HAP-1 (cell line): Measurements from ENCODE around the gene C17orf75.

Experiments used
- DNase-seq, 2 experiments: peaks; one replicate each; pipeline ENCODE4 v3.0.0-alpha.2; 2016 to 2020; ENCODE audit warnings: low spot score in 2 of 2
- H3K27me3 ChIP-seq: fragments of 250-450 bp; sonication (Bioruptor Pico); 2 replicates; pipeline ENCODE4 v1.5.1; 2020; ENCODE audit warnings: low read depth, mild to moderate bottlenecking, moderate library complexity
- H3K36me3 ChIP-seq: fragments of 250-450 bp; sonication (Bioruptor Pico); replicated peaks from 2 replicates; pipeline ENCODE4 v1.5.1; 2020; ENCODE audit warnings: mild to moderate bottlenecking
- H3K4me1 ChIP-seq: fragments of 250-450 bp; sonication (Bioruptor Pico); 2 replicates; pipeline ENCODE4 v1.5.1; 2020; ENCODE audit warnings: mild to moderate bottlenecking
- H3K4me3 ChIP-seq: fragments of 250-450 bp; sonication (Bioruptor Pico); 2 replicates; pipeline ENCODE4 v1.5.1; 2020; ENCODE audit warnings: mild to moderate bottlenecking, moderate library complexity
- H3K9me3 ChIP-seq: fragments of 250-450 bp; sonication (Bioruptor Pico); 2 replicates; pipeline ENCODE4 v1.5.1; 2020; ENCODE audit warnings: mild to moderate bottlenecking, moderate library complexity
- in situ Hi-C: fragments of 300-500 bp; cut with MboI; formaldehyde crosslinking; loops from 3 replicates; pipeline ENCODE4 v1.14.3; 2020; ENCODE audit warnings: low sequenced_read_pairs, inconsistent platforms, mixed read lengths

C17orf75 gene

DNA sequence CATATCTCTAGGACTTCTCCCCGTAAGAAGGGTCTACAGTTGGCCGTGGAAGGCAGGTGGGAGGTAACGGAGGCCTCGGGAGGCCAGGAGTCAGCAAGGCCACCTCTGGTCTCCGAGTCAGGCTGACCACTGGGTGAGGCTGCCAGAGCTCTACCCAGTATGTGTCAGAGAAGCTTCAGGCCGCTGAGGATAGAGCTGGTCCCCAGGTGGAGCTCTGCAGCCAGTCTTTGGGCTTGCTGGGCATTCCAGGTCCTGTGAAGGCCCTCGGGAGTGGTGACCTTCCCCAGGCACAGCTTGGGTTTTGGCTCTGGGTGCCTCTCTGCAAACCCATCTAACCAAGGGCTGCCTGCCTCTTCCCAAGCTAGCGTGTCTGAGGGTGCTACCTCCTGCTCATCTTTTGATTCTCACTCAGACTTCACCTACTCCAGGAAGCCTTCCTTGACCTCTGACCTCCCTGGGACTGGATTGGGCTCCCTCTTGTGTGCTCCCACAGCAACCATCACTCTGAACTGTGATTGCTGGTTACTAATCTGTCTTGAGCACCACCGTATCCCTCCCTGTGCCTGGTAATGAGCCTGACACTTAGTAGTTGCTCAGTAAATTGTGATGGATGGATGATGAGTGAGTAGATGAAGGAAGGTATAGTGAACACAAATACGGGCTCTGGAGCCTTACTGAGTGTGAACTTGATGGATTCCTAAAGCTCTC lies 54.0 kb downstream of the C17orf75 start:
- Histone ChIP-seq H3K4me3 (no peak overlapping the region), H3K4me1 (no peaks in the 10 kb centered on the region), H3K9me3 (no peaks in the 10 kb centered on the region), H3K27me3 (peaks cover 5% of the 10 kb centered on the region; the same call in 1 of the 2 replicates), H3K36me3 (no peaks in the 10 kb centered on the region)
- in situ Hi-C loops = no loop called here
- no peak for DNase-seq

DNA sequence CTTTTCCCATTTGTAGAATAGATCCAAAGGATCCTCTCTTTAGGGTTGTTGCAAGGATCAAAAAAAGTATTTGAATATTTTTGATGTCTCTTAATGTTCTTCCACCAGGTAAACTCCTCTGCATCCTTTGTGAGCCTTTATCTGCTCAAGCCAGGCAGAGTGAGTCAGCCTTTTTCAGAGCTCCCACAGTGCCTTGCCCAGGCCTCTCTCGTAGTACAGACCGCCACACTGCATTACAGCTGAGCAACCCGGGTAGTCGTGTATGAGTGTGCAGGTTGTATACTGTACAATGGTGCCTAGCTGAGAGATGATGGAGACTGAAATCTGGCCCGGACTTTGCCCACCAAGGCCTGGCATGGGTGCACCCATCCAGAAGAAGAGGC lies 55.5 kb downstream of the C17orf75 start:
- no peak for DNase-seq
- in situ Hi-C loops = no loop called here
- no peaks in the 10 kb centered on the region for H3K4me1 ChIP-seq
- H3K27me3 ChIP-seq = peaks cover 5% of the 10 kb centered on the region; the same call in 1 of the 2 replicates
- H3K9me3 ChIP-seq = no peaks in the 10 kb centered on the region
- H3K36me3 ChIP-seq = no peaks in the 10 kb centered on the region
- H3K4me3 ChIP-seq = no peak overlapping the region

DNA sequence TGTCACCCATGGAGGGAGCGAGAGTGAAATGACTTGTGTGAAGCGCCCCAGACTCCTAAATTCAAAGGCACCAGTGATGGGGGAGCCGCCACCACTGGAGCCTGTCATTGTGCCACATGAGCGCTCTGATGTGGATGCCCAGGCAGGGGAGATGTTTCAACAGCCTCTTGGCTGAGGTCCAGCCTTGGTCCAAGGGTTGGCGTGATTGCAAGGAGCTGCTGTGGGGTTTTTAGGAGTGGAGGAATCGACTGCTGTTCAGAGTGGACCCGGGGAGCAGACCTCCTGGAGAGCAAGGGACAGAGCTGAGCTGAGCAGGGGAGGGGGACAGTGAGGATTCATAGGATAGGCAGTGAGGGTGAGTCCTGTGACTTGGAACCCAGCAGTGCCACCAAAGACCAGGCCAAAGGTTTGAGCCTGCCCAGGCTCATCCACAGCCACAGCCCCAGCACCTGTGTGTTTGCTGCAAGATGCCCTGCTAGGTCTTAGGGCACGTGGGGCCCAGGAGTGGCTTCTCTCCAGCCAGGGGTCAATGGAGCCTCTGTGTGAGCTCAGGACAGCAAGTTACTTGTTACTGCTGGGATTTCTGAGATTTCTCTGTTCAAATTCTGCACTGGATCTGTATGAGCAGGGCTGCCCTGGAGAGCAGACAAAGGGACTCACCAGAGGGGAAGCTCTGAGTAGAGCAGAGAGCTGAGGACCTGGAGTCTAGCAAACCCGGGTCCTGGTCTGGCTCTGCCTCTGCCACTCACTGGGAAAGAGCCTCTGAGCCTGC lies 56.0 kb downstream of the C17orf75 start:
- Histone ChIP-seq H3K9me3 (no peaks in the 10 kb centered on the region), H3K27me3 (peaks cover 5% of the 10 kb centered on the region; the same call in 1 of the 2 replicates), H3K4me1 (no peaks in the 10 kb centered on the region; the same call in 1 of the 2 replicates), H3K36me3 (no peaks in the 10 kb centered on the region), H3K4me3 (no peak overlapping the region)
- in situ Hi-C loops = no loop called here
- DNase-seq = no peak

- Histone ChIP-seq H3K36me3 (no peaks in the 10 kb centered on the region), H3K27me3 (peaks cover 5% of the 10 kb centered on the region; the same call in 1 of the 2 replicates), H3K4me1 (peaks cover 4% of the 10 kb centered on the region; the same call in 1 of the 2 replicates), H3K9me3 (no peaks in the 10 kb centered on the region), H3K4me3 (no peak overlapping the region)
- DNase-seq = no peak
- in situ Hi-C loops = no loop called here
Measured at GRCh38 chr17:32285306-32285705, 56.7 kb downstream of the C17orf75 start.

DNA sequence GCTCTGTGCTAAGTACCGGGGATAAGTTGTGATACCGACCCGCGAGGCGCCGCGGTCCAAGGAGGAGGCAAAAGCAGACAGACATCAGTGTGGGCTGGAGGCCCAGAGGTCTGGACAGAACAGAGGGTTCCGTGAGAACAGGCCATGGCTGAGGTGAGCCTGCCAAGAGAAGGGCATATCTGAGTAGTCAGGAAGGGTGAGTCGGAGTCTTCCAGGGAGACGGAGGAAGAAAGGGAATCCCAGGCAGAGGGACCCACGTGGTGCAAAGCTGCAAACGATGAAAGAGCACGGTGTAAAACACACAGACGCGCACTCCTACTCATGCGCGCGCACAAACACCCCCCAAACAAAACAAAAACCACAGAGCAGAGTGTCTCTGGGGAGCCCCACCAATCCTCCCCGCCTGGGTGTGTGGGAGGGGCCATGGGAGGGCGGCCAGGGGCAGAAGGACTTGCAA lies 58.2 kb downstream of the C17orf75 start:
- DNase-seq = no peak
- in situ Hi-C loops = no loop called here
- Histone ChIP-seq H3K9me3 (no peaks in the 10 kb centered on the region), H3K36me3 (no peaks in the 10 kb centered on the region), H3K27me3 (peaks cover 5% of the 10 kb centered on the region; the same call in 1 of the 2 replicates), H3K4me3 (no peak overlapping the region), H3K4me1 (peaks cover 4% of the 10 kb centered on the region; the same call in 1 of the 2 replicates)

- no peak overlapping the region for H3K4me3 ChIP-seq
- DNase-seq = peak in 1 of 2 experiments; percentile 78
Measured at GRCh38 chr17:32281011-32281451, 60.9 kb downstream of the C17orf75 start.

GRCh38 chr17:32279891-32280716 lies 61.9 kb downstream of the C17orf75 start:
- in situ Hi-C loops = no loop called here
- DNase-seq = peak in 1 of 2 experiments; percentile 58
- Histone ChIP-seq H3K4me3 (no peak overlapping the region), H3K36me3 (no peaks in the 10 kb centered on the region), H3K4me1 (peaks cover 4% of the 10 kb centered on the region; the same call in 1 of the 2 replicates), H3K9me3 (no peaks in the 10 kb centered on the region), H3K27me3 (peaks cover 5% of the 10 kb centered on the region; the same call in 1 of the 2 replicates)

More at GRCh38 chr17:32281011-32281451, 60.9 kb downstream of the C17orf75 start:
- peaks cover 4% of the 10 kb centered on the region; the same call in 1 of the 2 replicates for H3K4me1 ChIP-seq
- no peaks in the 10 kb centered on the region for H3K36me3 ChIP-seq
- in situ Hi-C loops = no loop called here
- H3K9me3 ChIP-seq = no peaks in the 10 kb centered on the region
- H3K27me3 ChIP-seq = peaks cover 5% of the 10 kb centered on the region; the same call in 1 of the 2 replicates

DNA sequence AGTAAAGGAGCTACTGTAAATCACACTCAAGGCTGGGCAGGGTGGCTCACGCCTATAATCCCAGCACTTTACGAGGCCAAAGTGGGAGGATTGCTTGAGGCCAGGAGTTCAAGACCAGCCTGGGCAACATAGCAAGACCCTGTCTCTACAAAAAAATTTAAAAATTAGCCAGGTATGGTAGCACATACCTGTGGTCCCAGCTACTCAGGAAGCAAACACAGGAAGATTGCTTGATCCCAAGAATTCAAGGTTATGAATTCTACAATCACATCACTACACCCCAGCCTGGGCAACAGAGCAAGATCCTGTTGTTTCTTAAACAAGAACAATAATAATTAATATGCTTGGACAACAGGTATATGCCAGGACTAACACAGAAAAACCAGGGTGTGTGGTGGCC lies 63.2 kb downstream of the C17orf75 start:
- H3K27me3 ChIP-seq = peaks cover 3% of the 10 kb centered on the region; the same call in 1 of the 2 replicates
- DNase-seq = no peak
- no peaks in the 10 kb centered on the region for H3K36me3 ChIP-seq
- H3K9me3 ChIP-seq = no peaks in the 10 kb centered on the region
- no peak overlapping the region for H3K4me3 ChIP-seq
- in situ Hi-C loops = no loop called here
- peaks cover 4% of the 10 kb centered on the region; the same call in 1 of the 2 replicates for H3K4me1 ChIP-seq
